Bronchial epithelial cell (primary cell): ENCODE data around the gene MSS51. TPM values are rescaled to one million over a fixed set of nuclear protein-coding genes. Genes with fewer than 3 reads are reported as not detected.

Experiments
- DNase-seq: peaks from one replicate; pipeline ENCODE4 v3.0.0-alpha.2; 2010; ENCODE audit warnings: low read depth
- FAIRE-seq: peaks from 2 replicates; lab custom pipeline; 2011; peaks lifted over from hg19 to GRCh38; lab: Jason Lieb, UNC
- H3K27me3 ChIP-seq: 2 replicates; pipeline ENCODE4 v1.5.1; 2011; ENCODE audit warnings: low read length; ENCODE audit not compliant: control insufficient read depth, insufficient read depth
- H3K36me3 ChIP-seq: 2 replicates; pipeline ENCODE4 v1.5.1; 2011; ENCODE audit warnings: low read length; ENCODE audit not compliant: control insufficient read depth, insufficient read depth
- H3K4me3 ChIP-seq: 2 replicates; pipeline ENCODE4 v1.5.1; 2011; ENCODE audit warnings: mild to moderate bottlenecking, low read depth, low read length, control low read depth
- total RNA-seq: library from RNA; depleted of rRNA; stranded (reverse); fragments of >200 nt; gene quantifications from 2 replicates; pipeline ENCODE4 v1.2.1, GENCODE V29; 2014
- TF ChIP-seq, protein P1 (sequence below): IDR thresholded peaks from 2 replicates; pipeline ENCODE4 v1.5.1; 2011; ENCODE audit warnings: mild to moderate bottlenecking, moderate library complexity, low read length, control low read depth, inconsistent platforms; ENCODE audit not compliant: insufficient read depth, severe bottlenecking

The MSS51 gene
- total RNA-seq, 1 donor from 2014 or later, result 1.1 TPM

DNA sequence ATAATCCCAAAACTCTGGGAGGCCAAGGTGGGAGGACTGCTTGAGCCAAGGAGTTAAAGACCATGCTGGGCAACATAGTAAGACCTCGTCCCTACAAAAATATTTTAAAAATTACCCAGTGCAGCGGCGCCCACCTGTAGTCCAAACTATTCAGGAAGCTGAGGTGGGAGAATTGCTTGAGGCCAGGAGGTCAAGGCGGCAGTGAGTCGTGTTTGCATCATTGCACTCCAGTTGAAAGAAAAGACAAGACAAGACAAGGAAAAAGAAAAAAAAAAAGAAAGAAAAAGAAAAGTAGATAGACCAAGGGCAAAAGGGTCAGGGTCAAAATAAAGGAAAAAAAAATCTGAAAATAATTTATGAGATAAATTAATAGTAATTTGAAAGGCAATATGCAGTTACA lies 25.3 kb downstream of the MSS51 start:
- TF ChIP-seq, protein P1, sequence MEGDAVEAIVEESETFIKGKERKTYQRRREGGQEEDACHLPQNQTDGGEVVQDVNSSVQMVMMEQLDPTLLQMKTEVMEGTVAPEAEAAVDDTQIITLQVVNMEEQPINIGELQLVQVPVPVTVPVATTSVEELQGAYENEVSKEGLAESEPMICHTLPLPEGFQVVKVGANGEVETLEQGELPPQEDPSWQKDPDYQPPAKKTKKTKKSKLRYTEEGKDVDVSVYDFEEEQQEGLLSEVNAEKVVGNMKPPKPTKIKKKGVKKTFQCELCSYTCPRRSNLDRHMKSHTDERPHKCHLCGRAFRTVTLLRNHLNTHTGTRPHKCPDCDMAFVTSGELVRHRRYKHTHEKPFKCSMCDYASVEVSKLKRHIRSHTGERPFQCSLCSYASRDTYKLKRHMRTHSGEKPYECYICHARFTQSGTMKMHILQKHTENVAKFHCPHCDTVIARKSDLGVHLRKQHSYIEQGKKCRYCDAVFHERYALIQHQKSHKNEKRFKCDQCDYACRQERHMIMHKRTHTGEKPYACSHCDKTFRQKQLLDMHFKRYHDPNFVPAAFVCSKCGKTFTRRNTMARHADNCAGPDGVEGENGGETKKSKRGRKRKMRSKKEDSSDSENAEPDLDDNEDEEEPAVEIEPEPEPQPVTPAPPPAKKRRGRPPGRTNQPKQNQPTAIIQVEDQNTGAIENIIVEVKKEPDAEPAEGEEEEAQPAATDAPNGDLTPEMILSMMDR, result no peak
- Histone ChIP-seq H3K4me3 (no peak overlapping the region), H3K36me3 (no peaks in the 10 kb centered on the region), H3K27me3 (no peaks in the 10 kb centered on the region)
- FAIRE-seq (no peak), DNase-seq (peak; percentile 46)

DNA sequence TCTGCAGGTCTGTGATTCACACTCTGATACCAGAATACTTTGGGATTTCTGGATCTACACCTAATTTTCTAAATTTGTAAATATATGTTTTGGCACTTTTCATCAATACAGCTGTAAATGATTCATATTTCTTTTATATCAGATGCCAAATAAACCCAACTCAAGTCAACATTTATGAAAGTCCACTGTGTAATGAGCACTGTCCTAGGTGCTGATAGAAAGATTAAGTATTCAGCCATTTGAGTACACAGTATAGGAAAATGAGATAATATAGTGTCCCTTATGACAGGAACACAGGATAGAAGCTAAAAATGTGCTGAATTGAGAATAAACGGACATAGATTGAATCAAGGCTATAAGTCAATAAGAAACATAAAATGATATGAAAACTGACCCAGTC lies 25.9 kb downstream of the MSS51 start:
- Histone ChIP-seq H3K27me3 (no peaks in the 10 kb centered on the region), H3K4me3 (no peak overlapping the region), H3K36me3 (no peaks in the 10 kb centered on the region)
- FAIRE-seq, result no peak
- TF ChIP-seq, protein P1, result no peak
- DNase-seq, result no peak

DNA sequence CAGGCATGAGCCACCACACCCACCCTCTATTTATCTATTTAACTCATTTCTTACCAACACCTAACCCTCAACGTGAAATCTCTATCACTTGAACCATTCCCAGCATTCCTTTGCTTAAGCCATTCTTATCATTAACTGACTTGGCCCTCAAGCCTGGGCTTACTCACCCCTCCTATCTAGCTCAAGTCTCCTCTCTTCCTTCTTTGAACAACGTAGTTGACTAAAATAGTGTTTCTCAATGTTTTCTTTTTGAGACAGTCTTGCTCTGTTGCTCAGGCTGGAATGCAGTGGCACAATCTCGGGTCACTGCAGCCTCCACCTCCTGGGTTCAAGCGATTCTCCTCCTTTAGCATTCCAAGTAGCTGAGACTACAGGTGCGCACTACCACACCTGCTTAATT lies 26.5 kb downstream of the MSS51 start:
- no peaks in the 10 kb centered on the region for H3K36me3 ChIP-seq
- no peaks in the 10 kb centered on the region for H3K27me3 ChIP-seq
- FAIRE-seq, result no peak
- H3K4me3 ChIP-seq, result no peak overlapping the region
- no peak for DNase-seq
- TF ChIP-seq, protein P1, result no peak

DNA sequence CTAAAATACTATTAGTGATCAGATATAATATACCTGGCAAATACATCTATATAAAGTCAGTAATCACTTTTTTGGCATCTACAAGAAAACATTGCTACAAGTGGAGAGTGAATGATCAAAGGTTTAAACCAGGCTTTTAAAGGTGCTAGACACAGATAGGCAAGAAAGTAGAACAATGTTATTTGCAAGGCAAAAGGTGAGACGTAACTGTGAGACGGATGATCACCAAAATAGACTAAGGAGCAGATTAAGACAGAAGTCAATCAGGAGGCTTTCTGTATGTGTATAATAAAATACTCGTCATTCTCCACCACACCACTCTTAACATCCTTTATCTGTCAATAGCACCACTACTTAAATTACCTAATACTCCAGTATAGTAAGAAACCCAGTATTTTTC lies 27.8 kb downstream of the MSS51 start:
- no peak for FAIRE-seq
- H3K4me3 ChIP-seq, result no peak overlapping the region
- TF ChIP-seq, protein P1, result no peak

DNA sequence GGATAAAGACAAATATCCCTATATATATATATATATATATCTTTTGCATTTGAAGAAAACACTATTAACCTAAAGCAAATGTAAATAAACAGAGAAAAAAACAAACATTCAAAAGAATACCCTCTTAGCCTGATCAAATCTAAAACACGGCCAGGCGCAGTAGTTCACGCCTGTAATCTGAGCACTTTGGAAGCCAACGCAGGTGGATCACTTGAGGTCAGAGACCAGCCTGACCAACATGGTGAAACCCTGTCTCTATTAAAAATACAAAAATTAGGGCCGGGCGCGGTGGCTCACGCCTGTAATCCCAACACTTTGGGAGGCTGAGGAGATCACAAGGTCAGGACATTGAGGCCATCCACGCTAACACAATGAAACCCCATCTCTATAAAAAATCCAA lies 28.7 kb downstream of the MSS51 start:
- TF ChIP-seq, protein P1, result no peak
- no peak for FAIRE-seq

More for the DNA sequence above, 27.8 kb downstream of the MSS51 start:
- Histone ChIP-seq H3K27me3 (no peaks in the 10 kb centered on the region), H3K36me3 (no peaks in the 10 kb centered on the region)
- no peak for DNase-seq

DNA sequence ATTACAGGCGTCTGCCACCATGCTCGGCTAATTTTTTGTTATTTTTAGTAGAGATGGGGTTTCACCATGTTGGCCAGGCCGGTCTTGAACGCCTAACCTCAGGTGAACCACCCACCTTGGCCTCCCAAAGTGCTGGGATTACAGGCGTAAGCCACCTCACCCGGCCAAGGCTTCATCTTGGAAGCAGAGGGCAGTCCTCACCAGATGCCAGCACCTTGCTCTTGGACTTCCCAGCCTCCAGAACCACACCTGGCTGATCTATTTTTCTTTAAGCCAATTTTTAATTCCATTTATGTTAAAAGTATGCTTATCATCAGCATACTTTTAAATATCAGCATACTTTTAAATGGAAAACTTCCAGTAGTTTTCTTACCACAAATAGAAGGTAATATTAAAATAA lies 31.7 kb downstream of the MSS51 start:
- Histone ChIP-seq H3K4me3 (no peak overlapping the region), H3K27me3 (no peaks in the 10 kb centered on the region), H3K36me3 (peaks cover 1% of the 10 kb centered on the region)
- no peak for FAIRE-seq
- no peak for DNase-seq
- TF ChIP-seq, protein P1, result no peak

More for the DNA sequence above, 28.7 kb downstream of the MSS51 start:
- H3K36me3 ChIP-seq, result no peaks in the 10 kb centered on the region
- H3K27me3 ChIP-seq, result no peaks in the 10 kb centered on the region
- DNase-seq, result no peak
- H3K4me3 ChIP-seq, result no peak overlapping the region
